ENCODE measurements around the gene AP5S1. TPM values are rescaled to one million over a fixed set of nuclear protein-coding genes. Genes with fewer than 3 reads are reported as not detected.
A peak's percentile ranks its signal among the peaks of the same experiment; 100 is the strongest.

Gene AP5S1
- total RNA-seq, 4 donors from 2014 or later: 9.4 to 20.7 (median 14.9) TPM

DNA sequence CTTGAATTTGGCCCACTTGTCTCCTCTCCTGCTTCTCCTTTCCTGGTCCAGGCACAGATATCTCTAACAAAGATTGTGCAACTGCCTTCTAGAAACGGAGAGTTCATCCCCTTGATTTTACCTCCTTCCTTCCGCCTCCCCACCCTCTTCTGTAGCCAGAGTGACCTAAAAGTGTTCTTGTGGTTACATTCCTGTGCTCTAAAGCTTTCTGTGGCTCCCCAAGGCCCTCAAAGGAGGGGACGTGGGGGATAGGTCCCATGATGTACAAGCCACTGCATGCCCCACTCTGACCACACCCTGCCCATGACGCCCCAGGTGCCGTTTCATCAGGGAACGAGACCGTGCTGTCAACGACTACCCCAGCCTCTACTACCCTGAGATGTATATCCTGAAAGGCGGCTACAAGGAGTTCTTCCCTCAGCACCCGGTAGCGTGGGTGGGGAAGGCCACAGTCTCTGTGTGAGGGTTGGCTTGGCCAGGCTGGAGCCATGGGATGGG lies 16.0 kb upstream of the AP5S1 start:
- H3K4me3 ChIP-seq: no peak overlapping the region
- DNase-seq (ENCODE audit: low spot score in 2 of 2): no peak
- H3K36me3 ChIP-seq: peaks cover 0 to 65% (median 0%) of the 10 kb centered on the region in 3 donors
- no peaks in the 10 kb centered on the region for H3K27me3 ChIP-seq
- H3K4me1 ChIP-seq: peaks cover 5 to 59% (median 38%) of the 10 kb centered on the region in 4 donors
- TF ChIP-seq, protein P1, sequence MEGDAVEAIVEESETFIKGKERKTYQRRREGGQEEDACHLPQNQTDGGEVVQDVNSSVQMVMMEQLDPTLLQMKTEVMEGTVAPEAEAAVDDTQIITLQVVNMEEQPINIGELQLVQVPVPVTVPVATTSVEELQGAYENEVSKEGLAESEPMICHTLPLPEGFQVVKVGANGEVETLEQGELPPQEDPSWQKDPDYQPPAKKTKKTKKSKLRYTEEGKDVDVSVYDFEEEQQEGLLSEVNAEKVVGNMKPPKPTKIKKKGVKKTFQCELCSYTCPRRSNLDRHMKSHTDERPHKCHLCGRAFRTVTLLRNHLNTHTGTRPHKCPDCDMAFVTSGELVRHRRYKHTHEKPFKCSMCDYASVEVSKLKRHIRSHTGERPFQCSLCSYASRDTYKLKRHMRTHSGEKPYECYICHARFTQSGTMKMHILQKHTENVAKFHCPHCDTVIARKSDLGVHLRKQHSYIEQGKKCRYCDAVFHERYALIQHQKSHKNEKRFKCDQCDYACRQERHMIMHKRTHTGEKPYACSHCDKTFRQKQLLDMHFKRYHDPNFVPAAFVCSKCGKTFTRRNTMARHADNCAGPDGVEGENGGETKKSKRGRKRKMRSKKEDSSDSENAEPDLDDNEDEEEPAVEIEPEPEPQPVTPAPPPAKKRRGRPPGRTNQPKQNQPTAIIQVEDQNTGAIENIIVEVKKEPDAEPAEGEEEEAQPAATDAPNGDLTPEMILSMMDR (IDR thresholded peaks at IDR 0.05): no peak
- TF ChIP-seq EP300 (IDR thresholded peaks at IDR 0.05) (no peak), POLR2A (IDR thresholded peaks at IDR 0.05) (no peak)
- H3K9me3 ChIP-seq: no peaks in the 10 kb centered on the region
- H3K27ac ChIP-seq: peak overlapping the region in 3 of 4 donors; percentile 81 to 97 (median 96)
- 80 to 84% methylated on average over 11 of the region's 11 CpGs for WGBS, 2 donors

DNA sequence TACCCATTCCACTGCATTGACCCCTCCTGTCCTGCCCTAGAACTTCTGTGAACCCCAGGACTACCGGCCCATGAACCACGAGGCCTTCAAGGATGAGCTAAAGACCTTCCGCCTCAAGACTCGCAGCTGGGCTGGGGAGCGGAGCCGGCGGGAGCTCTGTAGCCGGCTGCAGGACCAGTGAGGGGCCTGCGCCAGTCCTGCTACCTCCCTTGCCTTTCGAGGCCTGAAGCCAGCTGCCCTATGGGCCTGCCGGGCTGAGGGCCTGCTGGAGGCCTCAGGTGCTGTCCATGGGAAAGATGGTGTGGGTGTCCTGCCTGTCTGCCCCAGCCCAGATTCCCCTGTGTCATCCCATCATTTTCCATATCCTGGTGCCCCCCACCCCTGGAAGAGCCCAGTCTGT lies 15.6 kb upstream of the AP5S1 start:
- peaks cover 5 to 57% (median 35%) of the 10 kb centered on the region in 4 donors for H3K4me1 ChIP-seq
- no peaks in the 10 kb centered on the region for H3K9me3 ChIP-seq

DNA sequence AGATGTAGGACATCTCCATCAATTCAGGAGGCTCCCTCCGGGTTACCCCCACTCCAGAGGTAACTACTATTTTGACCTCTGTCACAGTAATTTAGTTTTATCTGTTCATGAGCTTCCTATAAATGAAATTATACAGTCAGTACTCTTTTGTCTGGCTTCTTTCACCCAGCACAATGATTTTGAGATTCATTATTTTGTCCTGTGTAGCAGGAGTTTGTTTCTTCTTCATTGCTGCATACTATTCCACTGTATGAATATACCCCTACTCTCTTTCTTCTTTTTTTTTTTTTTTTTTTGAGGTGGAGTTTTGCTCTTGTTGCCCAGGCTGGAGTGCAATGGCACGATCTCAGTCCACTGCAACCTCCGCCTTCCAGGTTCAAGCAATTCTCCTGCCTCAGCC lies 11.8 kb upstream of the AP5S1 start:
- no peak for DNase-seq (ENCODE audit: low spot score in 2 of 2)
- Histone ChIP-seq H3K27me3 (no peaks in the 10 kb centered on the region), H3K4me1 (peaks cover 8 to 78% (median 49%) of the 10 kb centered on the region in 4 donors), H3K27ac (peak overlapping the region; percentile 81 to 97 (median 94)), H3K9me3 (no peaks in the 10 kb centered on the region), H3K4me3 (peak overlapping the region in 1 of 4 donors; percentile 9), H3K36me3 (peaks cover 0 to 23% (median 0%) of the 10 kb centered on the region in 3 donors)
- TF ChIP-seq, protein P1 (IDR thresholded peaks at IDR 0.05): no peak
- TF ChIP-seq EP300 (IDR thresholded peaks at IDR 0.05) (no peak), POLR2A (IDR thresholded peaks at IDR 0.05) (no peak)
- 90% methylated on average over 3 of the region's 3 CpGs for WGBS, 2 donors

More for the DNA sequence above, 15.6 kb upstream of the AP5S1 start:
- H3K36me3 ChIP-seq: peaks cover 0 to 61% (median 0%) of the 10 kb centered on the region in 3 donors
- no peaks in the 10 kb centered on the region for H3K27me3 ChIP-seq
- DNase-seq (ENCODE audit: low spot score in 2 of 2): no peak
- H3K4me3 ChIP-seq: no peak overlapping the region
- TF ChIP-seq, protein P1 (IDR thresholded peaks at IDR 0.05): no peak
- no peak for TF ChIP-seq EP300 (IDR thresholded peaks at IDR 0.05)
- TF ChIP-seq POLR2A (IDR thresholded peaks at IDR 0.05): no peak
- WGBS, 2 donors: 82% methylated on average over 10 of the region's 11 CpGs; no CpG with 5 or more reads in 1 of the 2 donors
- H3K27ac ChIP-seq: peak overlapping the region in 3 of 4 donors; percentile 81 to 97 (median 96)

DNA sequence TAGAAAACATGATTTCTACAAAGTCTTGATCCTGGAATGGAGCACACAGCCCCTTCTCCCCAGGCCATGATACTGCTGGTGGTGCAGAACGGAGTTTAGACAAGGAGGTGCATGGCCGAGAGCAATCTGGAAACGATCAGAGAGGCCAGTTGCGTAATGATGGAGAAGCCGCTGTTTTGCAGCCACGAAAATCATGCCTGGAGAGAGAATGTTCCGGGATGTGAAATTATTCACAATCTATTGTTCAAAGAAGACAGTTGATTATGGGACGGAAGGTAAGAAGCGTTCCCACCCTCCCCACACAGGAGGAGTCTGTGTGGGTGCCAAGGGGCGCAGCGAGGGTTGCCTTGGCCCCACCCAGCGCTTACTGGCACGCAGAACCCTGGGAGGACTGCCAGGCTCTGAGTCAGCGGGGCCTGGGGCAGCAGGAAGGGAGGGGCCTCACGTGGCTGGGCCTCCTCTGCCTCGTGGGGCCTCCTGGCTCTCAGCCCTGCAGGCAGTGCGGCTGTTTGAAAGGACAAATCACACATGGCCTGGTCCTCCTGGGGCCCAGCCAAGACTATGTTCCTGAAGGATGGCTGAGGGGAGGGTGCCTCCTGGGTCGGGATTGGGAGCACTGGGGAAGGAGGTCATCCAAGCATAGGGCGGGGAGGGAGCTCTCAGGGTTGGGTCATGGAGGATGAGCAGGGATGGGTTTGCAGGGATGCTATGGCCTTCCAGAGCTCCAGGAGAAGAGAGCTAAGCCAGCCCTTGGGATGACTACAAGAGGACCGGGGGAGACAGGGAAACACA lies 8.7 kb upstream of the AP5S1 start:
- Histone ChIP-seq H3K9me3 (no peaks in the 10 kb centered on the region), H3K36me3 (no peaks in the 10 kb centered on the region), H3K27ac (peak overlapping the region; percentile 81 to 96 (median 93)), H3K4me1 (peaks cover 8 to 60% (median 38%) of the 10 kb centered on the region in 4 donors), H3K27me3 (no peaks in the 10 kb centered on the region), H3K4me3 (peak overlapping the region; percentile 23 to 52 (median 30))
- TF ChIP-seq POLR2A (IDR thresholded peaks at IDR 0.05) (peak; percentile 69 to 76), EP300 (IDR thresholded peaks at IDR 0.05) (peak; percentile 99 to 100)
- TF ChIP-seq, protein P1 (IDR thresholded peaks at IDR 0.05): peak in 2 of 5 experiments; percentile 20 to 47
- WGBS, 2 donors: 3 to 6% methylated on average over 17 to 20 of the region's 20 CpGs
- peak; percentile 99 for DNase-seq (ENCODE audit: low spot score in 2 of 2)

DNA sequence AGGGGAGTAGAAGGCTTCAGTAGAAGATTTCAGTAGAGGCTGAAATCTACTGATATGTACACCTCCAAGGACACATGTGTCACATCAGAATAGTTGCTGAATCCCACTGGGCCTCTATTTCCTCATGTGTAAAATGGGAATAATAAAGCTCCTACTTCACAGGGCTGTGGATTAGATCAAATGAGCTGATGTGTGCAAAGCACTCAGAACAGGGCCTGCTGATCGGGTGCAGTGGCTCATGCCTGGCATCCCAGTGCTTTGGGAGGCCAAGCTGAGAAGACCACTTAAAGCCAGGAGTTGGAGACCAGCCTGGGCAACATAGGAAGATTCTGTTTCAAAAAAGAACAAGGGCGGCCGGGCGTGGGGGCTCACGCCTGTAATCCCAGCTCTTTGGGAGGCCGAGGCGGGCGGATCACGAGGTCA lies 8.1 kb upstream of the AP5S1 start:
- Histone ChIP-seq H3K27me3 (no peaks in the 10 kb centered on the region), H3K27ac (peak overlapping the region; percentile 81 to 96 (median 93)), H3K36me3 (no peaks in the 10 kb centered on the region), H3K9me3 (no peaks in the 10 kb centered on the region), H3K4me3 (no peak overlapping the region), H3K4me1 (peaks cover 4 to 54% (median 32%) of the 10 kb centered on the region in 4 donors)
- 85 to 91% methylated on average over 9 of the region's 9 CpGs for WGBS, 2 donors
- DNase-seq (ENCODE audit: low spot score in 2 of 2): no peak
- TF ChIP-seq POLR2A (IDR thresholded peaks at IDR 0.05): no peak
- TF ChIP-seq, protein P1 (IDR thresholded peaks at IDR 0.05): no peak
- no peak for TF ChIP-seq EP300 (IDR thresholded peaks at IDR 0.05)
